ENCODE data around the gene DPP6. TPM values are rescaled to one million over a fixed set of nuclear protein-coding genes. Genes with fewer than 3 reads are reported as not detected.

DPP6 gene
- total RNA-seq, 2 experiments from 2014 or later, result not detected

GRCh38 chr7:154848464-154848863, 796.3 kb downstream of the DPP6 start:
- POLR2A ChIA-PET, result interaction anchor here (1.1 kb wide), 1 partner anchor 13 kb away, joined by 3 read pairs; no protein-coding TSS in a partner anchor
- H3K4me1 ChIP-seq (ENCODE audit: insufficient read depth, low read length, poor library complexity, severe bottlenecking), result no peaks in the 10 kb centered on the region
- CTCF ChIA-PET (ENCODE audit: unreplicated experiment), result interaction anchor here (0.6 kb wide), 1 partner anchor 65 kb away, joined by 5 read pairs; no protein-coding TSS in a partner anchor

GRCh38 chr7:154852205-154852604, 800.0 kb downstream of the DPP6 start:
- ChIA-PET POLR2A (no interaction called here), CTCF (ENCODE audit: unreplicated experiment) (no interaction called here)
- H4K20me1 ChIP-seq (ENCODE audit: insufficient read depth, low read length), result no peaks in the 10 kb centered on the region
- no peak overlapping the region for H3K4me2 ChIP-seq (ENCODE audit: low read length)
- DNase-seq (ENCODE audit: low spot score), result no peak
- H3K79me2 ChIP-seq (ENCODE audit: insufficient read depth, low read depth, low read length), result no peaks in the 10 kb centered on the region
- no peak for TF ChIP-seq EZH2phosphoT487 (IDR thresholded peaks at IDR 0.05; ENCODE audit: borderline replicate concordance, low read depth, low read length)
- TF ChIP-seq, protein P1, sequence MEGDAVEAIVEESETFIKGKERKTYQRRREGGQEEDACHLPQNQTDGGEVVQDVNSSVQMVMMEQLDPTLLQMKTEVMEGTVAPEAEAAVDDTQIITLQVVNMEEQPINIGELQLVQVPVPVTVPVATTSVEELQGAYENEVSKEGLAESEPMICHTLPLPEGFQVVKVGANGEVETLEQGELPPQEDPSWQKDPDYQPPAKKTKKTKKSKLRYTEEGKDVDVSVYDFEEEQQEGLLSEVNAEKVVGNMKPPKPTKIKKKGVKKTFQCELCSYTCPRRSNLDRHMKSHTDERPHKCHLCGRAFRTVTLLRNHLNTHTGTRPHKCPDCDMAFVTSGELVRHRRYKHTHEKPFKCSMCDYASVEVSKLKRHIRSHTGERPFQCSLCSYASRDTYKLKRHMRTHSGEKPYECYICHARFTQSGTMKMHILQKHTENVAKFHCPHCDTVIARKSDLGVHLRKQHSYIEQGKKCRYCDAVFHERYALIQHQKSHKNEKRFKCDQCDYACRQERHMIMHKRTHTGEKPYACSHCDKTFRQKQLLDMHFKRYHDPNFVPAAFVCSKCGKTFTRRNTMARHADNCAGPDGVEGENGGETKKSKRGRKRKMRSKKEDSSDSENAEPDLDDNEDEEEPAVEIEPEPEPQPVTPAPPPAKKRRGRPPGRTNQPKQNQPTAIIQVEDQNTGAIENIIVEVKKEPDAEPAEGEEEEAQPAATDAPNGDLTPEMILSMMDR (conservative IDR thresholded peaks at IDR 0.05; ENCODE audit: low read length), result no peak
- no peak overlapping the region for H2AFZ ChIP-seq (ENCODE audit: low read length)
- H3K9me3 ChIP-seq (ENCODE audit: low read length), result no peaks in the 10 kb centered on the region
- no peaks in the 10 kb centered on the region for H3K9me2 ChIP-seq (ENCODE audit: insufficient read depth, low read length)
- intact Hi-C loops (cut with micrococcal nuclease; ENCODE audit: unreplicated experiment), result no loop called here
- H3K36me3 ChIP-seq (ENCODE audit: insufficient read depth, low read length), result no peaks in the 10 kb centered on the region
- no peaks in the 10 kb centered on the region for H3K4me1 ChIP-seq (ENCODE audit: insufficient read depth, low read length, poor library complexity, severe bottlenecking)
- BruUV-seq (replicated peaks), result no TSS peak
- H3K4me3 ChIP-seq (ENCODE audit: low read depth, low read length, poor library complexity, severe bottlenecking), result no peak overlapping the region
- no peak overlapping the region for H3K27ac ChIP-seq (ENCODE audit: low read depth, low read length, poor library complexity, severe bottlenecking)

More at GRCh38 chr7:154848464-154848863, 796.3 kb downstream of the DPP6 start:
- no peak overlapping the region for H2AFZ ChIP-seq (ENCODE audit: low read length)
- H4K20me1 ChIP-seq (ENCODE audit: insufficient read depth, low read length), result no peaks in the 10 kb centered on the region
- no peaks in the 10 kb centered on the region for H3K79me2 ChIP-seq (ENCODE audit: insufficient read depth, low read depth, low read length)
- H3K4me2 ChIP-seq (ENCODE audit: low read length), result no peak overlapping the region
- no peaks in the 10 kb centered on the region for H3K9me2 ChIP-seq (ENCODE audit: insufficient read depth, low read length)
- H3K36me3 ChIP-seq (ENCODE audit: insufficient read depth, low read length), result no peaks in the 10 kb centered on the region
- no peak for TF ChIP-seq EZH2phosphoT487 (IDR thresholded peaks at IDR 0.05; ENCODE audit: borderline replicate concordance, low read depth, low read length)
- TF ChIP-seq, protein P1 (conservative IDR thresholded peaks at IDR 0.05; ENCODE audit: low read length), result no peak
- H3K4me3 ChIP-seq (ENCODE audit: low read depth, low read length, poor library complexity, severe bottlenecking), result no peak overlapping the region
- intact Hi-C loops (cut with micrococcal nuclease; ENCODE audit: unreplicated experiment), result no loop called here
- H3K27ac ChIP-seq (ENCODE audit: low read depth, low read length, poor library complexity, severe bottlenecking), result no peak overlapping the region
- H3K9me3 ChIP-seq (ENCODE audit: low read length), result no peaks in the 10 kb centered on the region
- no peak for DNase-seq (ENCODE audit: low spot score)
- BruUV-seq (replicated peaks), result no TSS peak

DNA sequence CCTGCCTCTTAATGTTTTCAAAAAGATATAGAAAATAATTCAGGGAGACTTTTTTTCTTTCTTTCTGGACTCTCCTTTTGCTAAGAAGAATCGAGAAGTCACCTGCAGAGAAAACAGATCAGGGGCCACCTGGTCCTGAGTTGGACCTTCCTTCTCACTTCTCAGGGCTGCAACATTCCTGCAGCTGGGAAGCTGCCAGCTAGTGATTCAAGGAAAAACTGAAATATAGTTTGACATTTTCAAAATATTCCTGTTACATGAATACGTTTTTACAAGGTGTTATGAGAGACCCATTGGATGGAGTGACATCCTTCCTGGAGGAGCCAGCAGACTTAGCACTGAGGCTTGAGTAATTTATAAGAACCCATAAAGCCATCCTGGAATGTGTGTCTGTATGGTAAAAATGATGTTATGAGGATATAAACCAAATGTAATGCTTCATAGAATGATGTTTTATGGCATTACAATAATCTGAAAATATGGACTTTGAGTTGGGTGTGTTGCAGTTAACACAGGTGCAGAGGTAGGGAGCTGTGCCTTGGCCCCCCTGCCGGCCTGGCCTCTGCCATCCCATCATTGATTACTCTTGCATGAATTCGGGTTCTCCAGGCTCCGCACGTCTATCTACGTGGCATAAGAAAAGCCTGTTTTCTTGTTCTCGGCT, 801.0 kb downstream of the DPP6 start:
- Histone ChIP-seq H3K27ac (ENCODE audit: low read depth, low read length, poor library complexity, severe bottlenecking) (no peak overlapping the region), H3K4me2 (ENCODE audit: low read length) (no peak overlapping the region), H3K4me1 (ENCODE audit: insufficient read depth, low read length, poor library complexity, severe bottlenecking) (no peaks in the 10 kb centered on the region), H3K4me3 (ENCODE audit: low read depth, low read length, poor library complexity, severe bottlenecking) (no peak overlapping the region), H3K9me2 (ENCODE audit: insufficient read depth, low read length) (no peaks in the 10 kb centered on the region), H2AFZ (ENCODE audit: low read length) (no peak overlapping the region), H3K79me2 (ENCODE audit: insufficient read depth, low read depth, low read length) (no peaks in the 10 kb centered on the region), H3K9me3 (ENCODE audit: low read length) (no peaks in the 10 kb centered on the region), H3K36me3 (ENCODE audit: insufficient read depth, low read length) (no peaks in the 10 kb centered on the region), H4K20me1 (ENCODE audit: insufficient read depth, low read length) (no peaks in the 10 kb centered on the region)
- CTCF ChIA-PET (ENCODE audit: unreplicated experiment), result no interaction called here
- intact Hi-C loops (cut with micrococcal nuclease; ENCODE audit: unreplicated experiment), result no loop called here
- POLR2A ChIA-PET, result no interaction called here
- TF ChIP-seq, protein P1 (conservative IDR thresholded peaks at IDR 0.05; ENCODE audit: low read length), result no peak
- TF ChIP-seq EZH2phosphoT487 (IDR thresholded peaks at IDR 0.05; ENCODE audit: borderline replicate concordance, low read depth, low read length), result no peak
- DNase-seq (ENCODE audit: low spot score), result no peak
- no TSS peak for BruUV-seq (replicated peaks)
